ENCODE results near the gene SLC28A1. TPM values are rescaled to one million over a fixed set of nuclear protein-coding genes. Genes with fewer than 3 reads are reported as not detected.

The SLC28A1 gene
- total and polyA plus RNA-seq, 2 of the 4 experiments (the other 2 are of a cell fraction) = not detected

- dilution Hi-C loops (cut with HindIII; ENCODE audit: low sequenced_read_pairs, unreplicated experiment) = no loop called here
- no peaks in the 10 kb centered on the region for H4K20me1 ChIP-seq (ENCODE audit: insufficient read depth, low read length)
Measured at GRCh38 chr15:84887938-84888337, 3.5 kb downstream of the SLC28A1 start.

More at GRCh38 chr15:84887938-84888337, 3.5 kb downstream of the SLC28A1 start:
- no peak for DNase-seq
- Histone ChIP-seq H3K23ac (ENCODE audit: low read depth, low read length) (no peak overlapping the region), H3K27ac (ENCODE audit: insufficient read depth, low read length) (no peak overlapping the region), H3K56ac (ENCODE audit: extremely low read depth, insufficient read depth, low read length) (no peak overlapping the region), H3K9me3 (ENCODE audit: control insufficient read depth, insufficient read depth, low read length) (no peaks in the 10 kb centered on the region), H2BK5ac (ENCODE audit: low read depth, low read length, poor library complexity, severe bottlenecking) (no peak overlapping the region), H4K8ac (ENCODE audit: low read depth in 2 of 2, low read length in 2 of 2) (no peak overlapping the region), H3K18ac (ENCODE audit: low read depth, low read length) (no peak overlapping the region), H3K9me1 (ENCODE audit: insufficient read depth, low read length) (no peaks in the 10 kb centered on the region), H3K4me1 (ENCODE audit: control insufficient read depth, insufficient read depth, low read length) (no peaks in the 10 kb centered on the region), H4K5ac (ENCODE audit: low read depth, low read length) (no peak overlapping the region), H3K79me1 (ENCODE audit: low read depth in 1 of 2, low read length in 2 of 2) (no peaks in the 10 kb centered on the region), H3K27me3 (ENCODE audit: control insufficient read depth, insufficient read depth, low read length) (peaks cover 38% of the 10 kb centered on the region), H3K14ac (replicated peaks; ENCODE audit: low read depth, low read length) (no peak overlapping the region), H2AK5ac (ENCODE audit: low read depth, low read length) (no peak overlapping the region), H3K4ac (ENCODE audit: low read depth, low read length) (no peak overlapping the region), H3K36me3 (ENCODE audit: control insufficient read depth, insufficient read depth, low read length) (no peaks in the 10 kb centered on the region), H3K4me2 (ENCODE audit: low read depth, low read length) (no peak overlapping the region), H2AFZ (replicated peaks; ENCODE audit: low read length, poor library complexity) (no peak overlapping the region), H2BK20ac (ENCODE audit: low read depth, low read length) (no peak overlapping the region), H3K9ac (ENCODE audit: low read depth, low read length) (no peak overlapping the region), H2AK9ac (replicated peaks; ENCODE audit: low read depth, low read length, poor library complexity) (no peak overlapping the region), H4K91ac (ENCODE audit: insufficient read depth, low read depth, low read length) (no peak overlapping the region), H2BK120ac (ENCODE audit: low read depth, low read length) (no peak overlapping the region), H2BK15ac (ENCODE audit: low read depth, low read length) (no peak overlapping the region), H3K4me3 (ENCODE audit: insufficient read depth, low read depth, low read length) (no peak overlapping the region)
- intact Hi-C loops (cut with micrococcal nuclease) (no loop called here), in situ Hi-C loops (cut with MboI; ENCODE audit: low sequenced_read_pairs) (no loop called here)
- POLR2A ChIA-PET (ENCODE audit: unreplicated experiment) = no interaction called here
- 67% methylated on average over 1 of the region's 4 CpGs; no CpG with 5 or more reads in 1 of the 2 experiments for WGBS, 2 experiments (ENCODE audit: extremely low coverage in 2 of 2, insufficient read length in 1 of 2)
- no TSS peak for BruUV-seq (replicated peaks)
- TF ChIP-seq SMC3 (IDR thresholded peaks at IDR 0.05; ENCODE audit: low read depth, low read length) = no peak
- TF ChIP-seq MAFK (IDR thresholded peaks at IDR 0.05; ENCODE audit: low read depth, low read length) = no peak
- no peak for TF ChIP-seq RAD21 (IDR thresholded peaks at IDR 0.05; ENCODE audit: low read length)
- TF ChIP-seq MAZ (IDR thresholded peaks at IDR 0.05; ENCODE audit: borderline replicate concordance, low read depth, low read length) = no peak
- TF ChIP-seq BHLHE40 (IDR thresholded peaks at IDR 0.05; ENCODE audit: low read depth, low read length) = no peak
- no peak for TF ChIP-seq POLR2A (IDR thresholded peaks at IDR 0.05; ENCODE audit: low read depth, low read length)
- TF ChIP-seq ELK1 (IDR thresholded peaks at IDR 0.05; ENCODE audit: borderline replicate concordance, low read depth, low read length) = no peak
- no peak for TF ChIP-seq FOS (IDR thresholded peaks at IDR 0.05; ENCODE audit: low read depth, low read length)
- no peak for TF ChIP-seq MXI1 (IDR thresholded peaks at IDR 0.05; ENCODE audit: borderline replicate concordance, low read depth, low read length)
- no peak for TF ChIP-seq USF2 (IDR thresholded peaks at IDR 0.05; ENCODE audit: low read depth, low read length)
- no peak for TF ChIP-seq RFX5 (IDR thresholded peaks at IDR 0.05; ENCODE audit: low read depth, low read length)
- no peak for TF ChIP-seq CEBPB (IDR thresholded peaks at IDR 0.05; ENCODE audit: low read depth, low read length)
- no peak for TF ChIP-seq NFE2L2 (IDR thresholded peaks at IDR 0.05; ENCODE audit: low read depth, low read length)
- no peak for TF ChIP-seq RCOR1 (IDR thresholded peaks at IDR 0.05; ENCODE audit: insufficient replicate concordance, low read length)
- no peak for TF ChIP-seq CHD1 (IDR thresholded peaks at IDR 0.05; ENCODE audit: low read depth, low read length)
- no peak for TF ChIP-seq CTCF (conservative IDR thresholded peaks at IDR 0.05; ENCODE audit: low read depth, low read length)
- CTCF ChIA-PET = interaction anchor here (1.2 kb wide), 1 partner anchor 10 kb away, joined by 3 read pairs; no protein-coding TSS in a partner anchor
- no peak for ATAC-seq (ENCODE audit: low read depth)
